Epidermal melanocyte (primary cell): ENCODE results near the gene EYS.
"Not testable (repeated sequence)": the region's sequence is repeated elsewhere in the genome, so short reads cannot be mapped to it uniquely, and the experiment has no call there.

ENCODE experiments used
- DNase-seq: peaks from one replicate; pipeline ENCODE4 v3.0.0; 2011; ENCODE audit warnings: low spot score; ENCODE audit not compliant: insufficient read length

The EYS gene

DNA sequence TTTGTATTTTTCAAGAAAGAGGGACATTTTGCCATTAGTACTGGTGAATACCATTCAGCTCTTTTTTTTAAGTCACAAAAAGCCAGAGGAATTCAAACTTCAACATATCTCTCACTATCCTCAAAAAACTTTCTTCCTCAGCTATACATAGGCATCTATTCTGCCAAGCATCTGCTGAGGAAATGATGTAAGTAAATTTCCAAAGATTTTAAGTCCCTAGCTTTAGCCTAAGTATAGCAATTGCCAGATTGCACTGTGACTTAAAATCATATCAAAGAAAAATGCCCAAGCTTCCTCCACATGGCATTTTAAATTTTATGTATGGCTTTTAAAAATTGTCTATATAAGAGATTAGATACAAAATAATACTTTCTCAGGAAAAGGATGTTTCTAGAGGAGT lies 237.4 kb downstream of the EYS start:
- DNase-seq: no peak

- no peak for DNase-seq
Observed at GRCh38 chr6:65468307-65468706, 238.7 kb downstream of the EYS start.

GRCh38 chr6:65461121-65461520 lies 245.9 kb downstream of the EYS start:
- no peak for DNase-seq

- no peak for DNase-seq
Observed at GRCh38 chr6:65452333-65452732, 254.7 kb downstream of the EYS start.

DNA sequence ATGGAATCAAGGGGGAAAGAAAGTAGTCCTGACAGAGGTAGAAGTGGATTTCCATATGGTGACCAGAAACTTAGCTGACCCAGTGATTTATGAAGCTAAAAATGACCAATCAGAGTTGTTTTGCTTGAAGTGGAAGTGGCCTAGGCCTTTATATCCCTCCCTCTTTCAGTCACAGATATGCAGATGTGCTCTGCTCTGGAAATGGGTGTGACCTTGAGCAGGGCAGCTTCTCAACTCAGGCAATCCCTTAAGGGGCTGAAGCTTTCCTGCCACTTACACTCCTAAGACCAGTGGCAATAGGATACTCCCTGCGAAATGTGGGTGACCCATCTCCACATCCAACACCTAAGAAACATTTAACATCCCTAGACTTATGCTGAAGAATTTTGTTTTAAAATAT lies 256.6 kb downstream of the EYS start:
- DNase-seq: no peak

- no peak for DNase-seq
Observed at GRCh38 chr6:65449926-65450325, 257.1 kb downstream of the EYS start.

DNA sequence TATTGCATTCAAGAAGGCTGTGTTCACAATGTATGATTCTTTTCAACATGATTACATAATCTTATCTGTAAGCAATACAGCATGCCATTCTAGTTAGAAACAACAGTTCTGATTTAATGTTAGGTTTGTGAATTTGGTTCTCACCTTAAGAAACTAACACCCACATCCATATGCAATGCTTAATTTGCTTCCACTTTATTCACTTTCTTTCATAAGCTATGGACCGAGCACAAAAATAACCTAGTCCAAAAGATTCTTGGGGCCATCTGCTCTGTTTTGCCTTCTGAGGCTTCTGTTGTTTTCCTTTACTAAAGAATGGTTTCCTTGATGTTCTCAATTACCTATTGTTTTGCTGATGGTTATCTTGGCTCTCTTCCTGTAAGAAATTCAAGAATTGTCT lies 258.2 kb downstream of the EYS start:
- DNase-seq: no peak

DNA sequence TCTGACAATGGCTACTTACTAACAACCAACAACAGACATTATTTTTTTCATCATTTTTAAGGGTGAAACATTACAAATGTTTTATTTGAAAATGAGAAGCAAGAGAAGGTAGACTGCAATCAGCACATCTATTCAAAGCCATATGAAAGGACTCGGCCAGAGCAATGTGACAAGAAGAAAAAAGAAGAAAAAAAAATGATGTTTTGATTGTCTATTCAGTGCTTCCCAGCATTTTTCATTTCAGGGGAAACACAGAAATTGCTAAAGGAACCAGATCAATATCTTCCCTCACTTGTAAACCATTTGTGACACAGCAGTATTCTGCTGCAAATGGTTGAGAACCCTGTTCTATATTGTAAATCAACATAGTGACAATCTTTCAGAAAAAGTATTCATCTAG lies 270.7 kb downstream of the EYS start:
- no peak for DNase-seq

GRCh38 chr6:65416621-65417020 lies 290.4 kb downstream of the EYS start:
- no peak for DNase-seq

GRCh38 chr6:65410309-65410708 lies 296.7 kb downstream of the EYS start:
- DNase-seq: no peak

DNA sequence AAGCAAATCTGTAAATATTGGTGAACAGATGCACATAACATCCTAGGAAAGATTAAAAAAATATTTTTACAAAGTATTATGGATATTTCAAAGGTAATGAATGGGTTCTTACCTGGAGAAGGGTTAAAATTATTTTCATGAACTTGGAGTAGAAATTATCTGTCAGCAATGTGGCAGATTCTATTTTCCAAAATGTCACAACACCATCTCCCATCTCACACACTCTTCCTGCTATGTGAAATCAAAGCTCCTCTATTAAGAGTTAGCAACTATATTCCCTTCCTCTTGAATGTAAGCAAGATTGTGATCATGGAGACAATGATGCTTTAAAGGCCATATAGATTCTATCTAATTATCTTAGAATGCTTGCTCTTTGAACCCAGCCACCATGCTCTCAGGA lies 304.5 kb downstream of the EYS start:
- DNase-seq: no peak

GRCh38 chr6:65399355-65400084 lies 307.5 kb downstream of the EYS start:
- no peak for DNase-seq

DNA sequence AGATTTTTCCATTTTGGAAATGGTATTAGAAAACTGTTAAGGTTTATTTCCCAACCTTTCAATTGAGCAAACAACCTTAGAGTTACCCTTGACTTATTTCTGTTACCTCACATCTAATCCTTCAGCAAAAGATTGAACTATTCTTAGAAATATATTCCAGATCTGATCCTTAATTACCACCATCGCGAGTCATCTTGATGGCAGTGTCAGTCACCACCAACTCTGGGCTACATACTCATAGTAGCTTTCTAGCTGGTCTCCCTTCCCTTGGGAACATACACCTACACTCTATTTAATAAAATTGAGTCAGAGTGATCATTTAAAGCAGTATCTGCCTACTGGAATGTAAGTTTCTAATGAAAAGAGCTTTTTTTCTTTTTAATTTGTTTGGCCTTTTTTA lies 308.2 kb downstream of the EYS start:
- DNase-seq: no peak

DNA sequence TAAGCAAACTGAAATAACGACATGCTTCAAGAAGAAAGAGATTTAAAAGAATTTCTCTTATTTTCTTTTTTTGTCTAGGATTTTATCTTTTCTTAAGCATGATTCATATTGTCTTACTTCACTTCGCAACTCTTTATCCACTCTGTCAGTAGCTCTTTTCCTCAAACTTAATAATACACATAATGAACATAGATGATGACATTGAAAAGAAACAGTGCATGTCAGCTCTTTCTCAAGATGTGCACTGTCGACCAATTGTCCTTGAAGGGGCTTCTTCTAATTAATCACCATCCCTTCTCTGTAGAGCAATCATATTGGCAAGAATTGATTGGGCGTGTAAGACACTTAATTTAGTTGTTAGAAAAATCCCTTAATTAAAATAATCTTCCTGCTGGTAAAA lies 356.5 kb downstream of the EYS start:
- DNase-seq: no peak

- not testable (repeated sequence) for DNase-seq
Observed at GRCh38 chr6:65302655-65303054, 404.4 kb downstream of the EYS start.

DNA sequence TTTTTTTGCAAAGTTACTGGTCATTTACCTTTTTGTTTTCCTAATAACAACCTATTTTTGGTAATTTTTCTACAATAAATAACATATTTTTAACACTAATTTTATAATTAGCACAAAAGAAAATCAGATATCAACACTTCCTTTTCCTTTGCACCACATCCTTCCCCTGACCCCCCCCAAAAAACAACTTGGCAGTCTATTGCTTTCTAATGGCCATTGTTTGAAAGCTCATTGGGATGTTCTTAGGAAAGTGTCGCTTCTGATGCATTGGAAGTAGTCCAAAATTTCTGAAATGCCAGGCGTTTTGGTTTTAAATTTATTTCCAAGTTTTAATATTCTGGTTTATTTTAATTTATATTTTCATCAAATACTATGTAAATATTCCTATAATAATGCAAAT lies 407.8 kb downstream of the EYS start:
- DNase-seq: no peak

DNA sequence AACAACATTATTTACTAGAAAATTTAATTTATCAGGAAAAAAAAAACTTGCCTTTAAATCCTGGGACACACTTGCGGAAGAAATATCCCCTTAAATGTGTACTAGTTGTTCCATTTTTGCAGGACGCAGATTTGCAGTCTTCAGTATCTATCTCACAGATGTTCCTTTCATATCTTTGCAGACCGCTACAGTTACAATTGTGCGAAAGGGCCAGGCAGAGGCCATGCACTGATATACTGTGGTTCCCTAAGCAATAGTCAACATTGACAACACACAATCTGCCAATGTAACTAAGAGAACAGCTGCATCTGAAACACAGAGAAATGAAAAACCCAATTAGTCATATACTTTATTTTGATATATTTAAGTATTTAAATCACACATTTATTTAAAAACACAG lies 411.2 kb downstream of the EYS start:
- DNase-seq: no peak

DNA sequence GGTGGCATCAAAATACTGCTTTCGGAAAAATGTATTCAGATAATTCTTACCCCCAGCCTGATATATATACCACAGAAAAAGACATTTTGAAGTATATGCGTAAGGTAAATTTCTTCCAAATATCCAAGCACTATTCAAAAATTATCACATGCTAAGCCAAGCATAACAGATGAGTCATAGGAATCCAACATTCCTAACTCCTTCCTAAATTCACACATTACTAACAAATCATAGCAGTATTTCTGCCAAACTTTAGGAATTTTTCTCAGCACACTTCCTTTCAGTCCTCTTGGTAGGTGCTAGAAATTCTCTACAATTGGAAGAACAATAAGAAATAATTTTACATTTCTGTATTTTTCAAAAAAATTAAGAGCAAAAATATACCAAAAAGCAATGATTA lies 417.5 kb downstream of the EYS start:
- no peak for DNase-seq

GRCh38 chr6:65285275-65285674 lies 421.8 kb downstream of the EYS start:
- no peak for DNase-seq

GRCh38 chr6:65280060-65280459 lies 427.0 kb downstream of the EYS start:
- no peak for DNase-seq

GRCh38 chr6:65262241-65262640 lies 444.8 kb downstream of the EYS start:
- DNase-seq: no peak

GRCh38 chr6:65259982-65260381 lies 447.0 kb downstream of the EYS start:
- DNase-seq: no peak

- no peak for DNase-seq
Observed at GRCh38 chr6:65259059-65259458, 448.0 kb downstream of the EYS start.

DNA sequence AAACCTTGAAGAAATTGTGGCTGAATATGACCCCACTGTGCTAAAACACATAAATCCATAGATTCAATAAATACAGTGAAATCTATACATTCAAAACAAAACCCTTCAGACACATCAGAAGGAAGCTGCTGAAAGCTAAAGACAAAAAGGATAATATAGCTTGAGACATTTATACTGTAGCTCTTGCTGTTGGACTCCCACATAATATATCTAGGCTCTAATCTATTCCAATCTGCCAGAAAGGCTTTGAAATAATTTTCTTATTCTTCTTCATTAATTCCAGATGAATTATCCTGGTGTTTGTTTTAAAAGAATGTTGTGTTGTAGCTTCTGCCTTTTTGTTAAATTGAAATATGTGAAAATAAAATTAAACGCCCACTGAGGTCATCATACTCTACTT lies 454.0 kb downstream of the EYS start:
- no peak for DNase-seq
